Measurements from ENCODE around the gene WNT8A.
"Not testable (repeated sequence)": the region's sequence is repeated elsewhere in the genome, so short reads cannot be mapped to it uniquely, and the experiment has no call there.

Gene WNT8A

DNA sequence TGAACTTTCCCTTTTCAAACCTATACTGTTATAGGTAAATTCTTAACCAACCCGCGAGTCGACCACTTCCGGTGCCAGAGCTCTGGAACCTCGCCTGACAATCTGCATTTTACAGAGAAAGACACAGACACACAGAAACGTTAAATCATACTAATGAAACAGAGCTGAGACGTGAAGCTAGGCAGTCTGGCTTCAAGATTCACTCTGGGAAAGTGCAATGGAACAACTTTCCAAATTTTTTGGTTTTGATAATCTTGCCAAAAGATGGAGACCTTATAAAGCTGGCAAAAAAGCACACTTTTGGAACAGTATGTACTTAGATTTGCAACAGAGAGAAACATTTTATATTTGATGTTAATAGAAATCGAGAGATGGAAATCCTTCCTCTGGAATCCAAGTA is 15.9 kb upstream of the WNT8A start:
- in situ Hi-C loops (cut with HindIII; ENCODE audit: low sequenced_read_pairs) = no loop called here

DNA sequence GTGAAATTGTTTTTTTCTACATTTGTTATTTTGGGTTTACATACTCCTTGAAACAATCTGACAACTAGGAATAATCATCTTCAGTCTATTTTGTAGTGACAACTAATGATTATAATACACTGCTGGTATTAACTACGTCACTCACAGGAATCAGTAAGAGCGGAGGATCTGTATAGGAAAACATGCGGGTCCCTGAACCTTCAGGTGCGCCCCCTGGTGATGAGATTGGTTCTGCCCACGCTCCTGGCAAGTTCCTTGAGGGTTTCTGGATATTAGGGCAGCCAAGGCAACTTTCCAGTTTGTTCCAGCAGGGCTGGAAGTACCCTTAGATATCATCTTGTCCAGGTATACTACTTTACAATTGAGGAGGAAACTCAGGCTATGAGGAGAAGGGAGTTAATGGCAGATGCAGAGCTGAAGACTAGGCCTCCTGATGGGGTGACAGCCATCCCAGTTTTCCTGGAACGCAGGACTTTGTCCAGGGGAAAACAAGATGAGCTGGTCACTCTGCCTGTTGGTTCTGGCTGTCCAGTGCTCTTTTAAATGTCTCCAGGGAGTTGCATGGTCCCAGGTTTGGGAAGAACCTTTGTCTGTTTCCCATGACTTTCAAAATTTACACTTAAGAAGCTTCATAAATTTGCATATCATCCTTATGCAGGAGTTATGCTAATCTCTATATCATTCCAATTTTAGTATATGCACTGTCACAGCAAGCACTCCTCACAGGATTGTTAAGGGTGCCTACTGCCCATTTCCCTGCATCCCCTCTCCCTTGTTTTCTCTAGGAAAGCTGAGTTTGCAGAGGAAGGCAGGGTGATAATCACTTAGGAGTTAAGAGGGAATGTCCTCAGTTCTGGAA is 14.9 kb upstream of the WNT8A start:
- H3K4me3 ChIP-seq (ENCODE audit: low read depth, low read length) = no peak overlapping the region
- DNase-seq (ENCODE audit: low read depth, low spot score) = peak; percentile 76
- in situ Hi-C loops (cut with HindIII; ENCODE audit: low sequenced_read_pairs) = no loop called here
- TF ChIP-seq, protein P1, sequence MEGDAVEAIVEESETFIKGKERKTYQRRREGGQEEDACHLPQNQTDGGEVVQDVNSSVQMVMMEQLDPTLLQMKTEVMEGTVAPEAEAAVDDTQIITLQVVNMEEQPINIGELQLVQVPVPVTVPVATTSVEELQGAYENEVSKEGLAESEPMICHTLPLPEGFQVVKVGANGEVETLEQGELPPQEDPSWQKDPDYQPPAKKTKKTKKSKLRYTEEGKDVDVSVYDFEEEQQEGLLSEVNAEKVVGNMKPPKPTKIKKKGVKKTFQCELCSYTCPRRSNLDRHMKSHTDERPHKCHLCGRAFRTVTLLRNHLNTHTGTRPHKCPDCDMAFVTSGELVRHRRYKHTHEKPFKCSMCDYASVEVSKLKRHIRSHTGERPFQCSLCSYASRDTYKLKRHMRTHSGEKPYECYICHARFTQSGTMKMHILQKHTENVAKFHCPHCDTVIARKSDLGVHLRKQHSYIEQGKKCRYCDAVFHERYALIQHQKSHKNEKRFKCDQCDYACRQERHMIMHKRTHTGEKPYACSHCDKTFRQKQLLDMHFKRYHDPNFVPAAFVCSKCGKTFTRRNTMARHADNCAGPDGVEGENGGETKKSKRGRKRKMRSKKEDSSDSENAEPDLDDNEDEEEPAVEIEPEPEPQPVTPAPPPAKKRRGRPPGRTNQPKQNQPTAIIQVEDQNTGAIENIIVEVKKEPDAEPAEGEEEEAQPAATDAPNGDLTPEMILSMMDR (IDR thresholded peaks at IDR 0.05; ENCODE audit: low read depth, low read length) = peak; percentile 86

More for the DNA sequence above, 15.9 kb upstream of the WNT8A start:
- TF ChIP-seq, protein P1 (IDR thresholded peaks at IDR 0.05; ENCODE audit: low read depth, low read length) = no peak
- H3K4me3 ChIP-seq (ENCODE audit: low read depth, low read length) = no peak overlapping the region
- no peak for DNase-seq (ENCODE audit: low read depth, low spot score)

DNA sequence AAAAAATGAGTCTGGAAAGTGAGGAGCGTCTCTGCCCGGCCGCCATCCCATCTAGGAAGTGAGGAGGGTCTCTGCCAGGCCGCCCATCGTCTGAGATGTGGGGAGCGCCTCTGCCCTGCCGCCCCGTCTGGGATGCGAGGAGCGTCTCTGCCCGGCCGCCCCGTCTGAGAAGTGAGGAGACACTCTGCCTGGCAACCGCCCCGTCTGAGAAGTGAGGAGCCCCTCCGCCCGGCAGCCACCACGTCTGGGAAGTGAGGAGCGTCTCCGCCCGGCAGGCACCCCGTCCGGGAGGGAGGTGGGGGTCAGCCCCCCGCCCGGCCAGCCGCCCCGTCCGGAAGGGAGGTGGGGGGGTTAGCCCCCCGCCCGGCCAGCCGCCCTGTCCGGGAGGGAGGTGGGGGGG is 13.8 kb upstream of the WNT8A start:
- DNase-seq (ENCODE audit: low read depth, low spot score); in situ Hi-C loops (cut with HindIII; ENCODE audit: low sequenced_read_pairs); H3K4me3 ChIP-seq (ENCODE audit: low read depth, low read length): not testable (repeated sequence)

DNA sequence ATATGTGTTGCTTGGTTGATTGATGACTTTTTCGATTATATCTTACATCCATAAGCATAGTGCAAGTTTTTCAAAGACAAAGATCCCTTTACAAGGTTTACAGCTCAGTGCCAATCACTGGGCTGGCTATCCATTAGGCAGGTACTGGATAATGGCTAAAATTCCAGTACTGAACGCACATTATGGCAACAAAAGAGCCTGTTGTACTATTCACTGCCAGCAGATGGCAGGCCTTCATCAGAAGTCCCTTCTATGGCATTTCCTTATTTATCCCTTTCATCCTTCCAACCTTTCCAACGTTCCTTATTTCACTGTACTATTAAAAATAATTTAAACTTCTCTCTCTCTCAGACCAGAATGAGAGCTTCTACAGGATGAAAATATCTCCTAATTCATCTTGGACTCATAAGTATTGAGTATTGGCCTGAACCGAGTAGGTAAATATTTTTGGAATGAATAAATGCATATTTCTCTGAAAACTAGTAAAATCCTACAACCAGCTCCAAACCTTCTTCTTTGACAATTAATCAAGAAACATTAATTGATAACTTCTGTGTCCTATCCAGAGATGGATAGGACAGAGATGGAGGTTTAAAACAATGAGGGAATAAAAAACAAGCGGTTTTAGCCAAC is 6.7 kb upstream of the WNT8A start:
- H3K4me3 ChIP-seq (ENCODE audit: low read depth, low read length) = no peak overlapping the region
- DNase-seq (ENCODE audit: low read depth, low spot score) = peak; percentile 60
- in situ Hi-C loops (cut with HindIII; ENCODE audit: low sequenced_read_pairs) = no loop called here
- TF ChIP-seq, protein P1 (IDR thresholded peaks at IDR 0.05; ENCODE audit: low read depth, low read length) = peak; percentile 81

DNA sequence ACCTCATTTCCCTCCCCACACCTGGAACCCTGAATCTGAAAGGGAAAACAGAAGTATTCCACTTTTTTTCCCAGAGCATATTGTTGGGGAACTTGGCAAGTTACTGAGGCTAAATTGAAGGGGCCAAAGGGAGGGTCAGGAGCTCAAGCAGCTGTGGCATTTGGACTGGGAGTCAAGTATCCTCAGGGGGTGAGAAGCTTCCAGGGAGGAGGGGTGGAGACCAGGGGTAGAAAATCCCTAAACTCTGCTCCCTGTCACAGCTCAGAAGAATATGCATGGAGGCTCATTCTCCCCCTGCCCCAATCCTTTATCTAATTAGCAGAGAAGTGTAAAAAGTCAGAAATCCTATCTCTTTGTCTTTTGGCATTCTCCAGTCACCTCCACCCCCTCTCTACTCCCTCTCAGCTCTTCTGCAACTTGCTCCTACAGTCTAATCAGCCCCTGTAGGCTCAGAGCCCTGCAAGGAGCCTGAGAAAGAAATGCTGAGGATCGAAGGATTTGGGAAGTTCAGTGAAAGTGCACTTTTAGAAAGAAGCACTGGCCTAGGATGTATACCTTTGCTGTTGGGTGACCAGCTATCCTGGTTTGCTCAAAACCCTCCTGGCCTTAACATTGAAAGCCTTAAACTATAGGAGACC is 5.7 kb upstream of the WNT8A start:
- H3K4me3 ChIP-seq (ENCODE audit: low read depth, low read length) = no peak overlapping the region
- no peak for DNase-seq (ENCODE audit: low read depth, low spot score)
- in situ Hi-C loops (cut with HindIII; ENCODE audit: low sequenced_read_pairs) = no loop called here
- TF ChIP-seq, protein P1 (IDR thresholded peaks at IDR 0.05; ENCODE audit: low read depth, low read length) = no peak

DNA sequence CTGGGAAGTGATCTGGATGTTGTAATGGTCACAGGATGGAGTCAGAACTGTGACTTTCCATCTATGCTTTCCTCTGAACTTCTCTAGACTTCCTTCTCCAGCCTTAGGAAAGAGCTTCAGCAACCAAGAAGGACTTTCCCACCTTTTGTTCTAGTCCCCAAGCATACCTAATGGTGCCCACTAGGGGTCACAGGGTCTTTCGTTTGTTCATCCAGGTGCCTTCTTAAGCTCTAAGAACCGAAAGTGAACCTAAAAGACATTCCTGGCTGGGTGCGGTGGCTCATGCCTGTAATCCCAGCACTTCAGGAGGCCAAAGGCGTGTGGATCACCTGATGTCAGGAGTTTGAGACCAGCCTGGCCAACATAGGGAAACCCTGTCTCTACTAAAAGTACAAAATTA is 1.8 kb upstream of the WNT8A start:
- TF ChIP-seq, protein P1 (IDR thresholded peaks at IDR 0.05; ENCODE audit: low read depth, low read length) = no peak
- DNase-seq (ENCODE audit: low read depth, low spot score) = no peak
- no peak overlapping the region for H3K4me3 ChIP-seq (ENCODE audit: low read depth, low read length)
- in situ Hi-C loops (cut with HindIII; ENCODE audit: low sequenced_read_pairs) = no loop called here

DNA sequence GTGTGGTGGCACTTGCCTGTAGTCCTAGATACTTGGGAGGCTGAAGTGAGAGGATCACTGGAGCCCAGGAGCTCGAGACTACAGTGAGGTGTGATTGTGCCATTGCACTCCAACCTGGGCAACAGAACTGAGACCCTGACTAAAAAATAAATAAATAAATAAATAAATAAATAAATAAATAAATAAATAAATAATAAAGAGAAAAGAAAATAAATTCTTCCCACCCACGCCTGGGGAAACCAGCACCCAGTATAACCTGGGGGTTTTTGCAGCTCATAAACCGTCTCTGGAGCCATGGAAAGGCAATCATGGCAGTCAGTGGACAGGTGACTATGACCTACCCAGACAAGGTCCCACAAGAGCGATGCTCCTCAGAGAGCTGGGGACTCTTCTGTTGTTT is 7.9 kb downstream of the WNT8A start:
- in situ Hi-C loops (cut with HindIII; ENCODE audit: low sequenced_read_pairs) = no loop called here
- no peak overlapping the region for H3K4me3 ChIP-seq (ENCODE audit: low read depth, low read length)
- TF ChIP-seq, protein P1 (IDR thresholded peaks at IDR 0.05; ENCODE audit: low read depth, low read length) = no peak
- DNase-seq (ENCODE audit: low read depth, low spot score) = no peak
